ENCODE results near the gene ARHGEF11.

ARHGEF11 gene

DNA sequence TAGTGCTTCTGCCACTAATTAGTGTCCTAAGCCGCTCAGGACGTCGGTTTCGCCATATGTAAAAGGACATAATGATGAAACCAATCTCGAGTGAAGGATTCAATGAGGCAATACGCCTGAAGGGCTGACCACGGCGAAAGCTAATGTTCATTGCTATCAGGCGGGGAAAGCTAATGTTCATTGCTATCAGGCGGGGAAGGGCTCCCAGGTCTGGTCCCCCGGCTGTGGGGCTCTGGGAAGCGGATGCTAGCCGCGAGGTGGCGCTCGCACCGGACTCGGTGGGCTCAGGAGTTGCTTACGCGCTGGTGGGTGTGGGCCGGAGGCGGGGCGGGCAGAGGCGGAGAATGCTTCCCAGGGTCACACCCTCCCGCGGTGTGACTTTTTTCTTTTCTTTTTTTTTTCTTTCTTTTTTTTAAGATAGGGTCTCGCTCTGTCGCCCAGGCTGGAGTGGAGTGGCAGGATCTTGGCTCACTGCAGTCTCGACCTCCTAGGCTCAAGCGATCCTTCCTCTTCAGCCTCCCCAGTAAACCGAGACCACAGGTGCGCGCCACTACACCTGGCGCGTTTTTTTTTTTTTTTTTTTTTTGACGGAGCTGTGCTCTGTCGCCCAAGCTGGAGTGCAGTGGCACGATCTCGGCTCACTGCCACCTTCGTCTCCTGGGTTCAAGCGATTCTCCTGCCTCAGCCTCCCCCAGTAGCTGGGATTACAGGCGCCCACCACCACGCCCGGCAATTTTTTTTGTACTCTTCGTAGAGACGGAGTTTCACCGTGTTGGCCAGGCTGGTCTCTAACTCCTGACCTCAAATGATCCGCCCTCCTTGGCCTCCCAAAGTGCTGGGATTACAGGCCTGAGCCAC is 153.1 kb downstream of the ARHGEF11 start:
- peak; percentile 94 for FAIRE-seq

- peak; percentile 84 for FAIRE-seq
Observed at GRCh38 chr1:156889802-156890580, 155.6 kb downstream of the ARHGEF11 start.

DNA sequence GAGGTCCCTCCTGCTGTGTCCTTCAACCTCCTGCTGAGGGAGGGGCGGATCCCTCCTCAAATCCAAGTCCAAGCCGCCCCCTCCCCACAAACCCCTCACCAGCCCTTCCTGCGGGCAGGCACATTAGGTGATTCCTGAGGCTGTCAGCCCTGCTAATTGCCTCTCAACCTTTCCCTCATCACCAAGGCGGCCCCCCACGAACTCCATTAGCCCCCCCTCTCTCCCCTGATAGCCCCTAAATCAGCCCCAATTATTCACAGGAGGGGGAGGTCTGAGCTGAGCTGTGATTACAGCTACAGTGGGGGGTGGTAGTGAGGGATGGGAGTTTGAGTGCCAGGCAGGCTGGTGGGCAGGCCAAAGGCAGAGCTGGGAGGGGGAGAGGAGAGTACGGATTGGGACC is 157.8 kb downstream of the ARHGEF11 start:
- no peak for FAIRE-seq

DNA sequence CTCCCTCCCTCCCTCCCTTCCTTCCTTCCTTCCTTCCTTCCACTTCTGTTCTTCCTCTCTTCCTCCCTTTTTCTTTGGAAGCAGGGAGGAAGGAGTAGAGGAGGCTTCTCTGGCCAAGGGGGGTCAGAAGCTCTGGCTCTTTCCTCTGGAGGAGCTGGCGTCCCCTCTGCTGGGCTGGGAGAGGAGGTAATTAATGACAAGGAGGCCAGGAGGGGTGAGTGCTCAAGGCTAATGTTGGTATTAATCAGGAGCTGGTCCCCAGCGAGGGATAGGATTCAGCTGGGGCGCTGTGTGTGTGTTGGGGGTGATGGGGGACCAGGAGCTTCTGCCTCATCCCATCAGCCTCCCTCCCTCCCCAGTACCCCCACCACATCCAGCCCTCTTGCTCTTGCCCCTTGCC is 158.2 kb downstream of the ARHGEF11 start:
- no peak for FAIRE-seq

- no peak for FAIRE-seq
Observed at GRCh38 chr1:156886583-156887281, 158.8 kb downstream of the ARHGEF11 start.

- FAIRE-seq, result no peak
Observed at GRCh38 chr1:156885880-156886355, 159.6 kb downstream of the ARHGEF11 start.

GRCh38 chr1:156885314-156885713 is 160.2 kb downstream of the ARHGEF11 start:
- FAIRE-seq, result no peak

All from TTC549 (cell line).